ENCODE measurements around the gene TTC7B.
"Not testable (repeated sequence)": the region's sequence is repeated elsewhere in the genome, so short reads cannot be mapped to it uniquely, and the experiment has no call there.

TTC7B gene

DNA sequence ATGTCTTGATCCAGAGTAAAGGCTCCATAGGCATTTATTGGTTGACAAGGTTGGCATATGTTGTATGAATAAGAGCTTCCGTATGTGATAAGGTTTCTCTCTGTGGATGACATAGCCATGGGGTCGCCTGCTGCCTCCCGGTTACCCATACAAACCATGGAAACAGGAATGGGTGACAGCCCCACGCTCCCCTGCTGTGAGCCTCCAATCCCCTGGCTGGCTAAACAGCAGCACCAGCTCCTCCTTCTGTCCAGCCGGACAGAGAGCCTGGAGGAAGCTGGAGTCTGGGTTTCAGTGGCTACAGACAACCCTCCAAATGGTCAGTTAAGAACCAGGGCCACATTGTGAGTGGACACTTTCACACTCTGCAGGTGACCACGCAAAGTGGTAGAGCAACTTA, 288.3 kb downstream of the TTC7B start:
- no peak for DNase-seq (ENCODE audit: low spot score)

DNA sequence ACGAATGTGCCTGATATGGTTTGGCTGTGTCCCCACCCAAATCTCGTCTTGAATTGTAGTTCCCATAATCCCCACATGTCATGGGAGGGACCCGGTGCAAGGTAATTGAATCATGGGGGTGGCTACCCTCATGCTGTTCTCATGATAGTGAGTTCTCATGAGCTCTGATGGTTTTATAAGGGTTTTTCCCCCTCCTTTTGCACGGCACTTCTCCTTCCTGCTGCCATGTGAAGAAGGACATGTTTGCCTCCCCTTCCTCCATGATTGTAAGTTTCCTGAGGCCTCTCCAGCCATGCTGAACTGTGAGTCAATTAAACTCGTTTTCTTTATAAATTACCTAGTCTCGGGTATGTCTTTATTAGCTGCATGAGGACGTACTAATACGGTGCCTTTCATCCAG, 289.7 kb downstream of the TTC7B start:
- DNase-seq (ENCODE audit: low spot score): not testable (repeated sequence)

DNA sequence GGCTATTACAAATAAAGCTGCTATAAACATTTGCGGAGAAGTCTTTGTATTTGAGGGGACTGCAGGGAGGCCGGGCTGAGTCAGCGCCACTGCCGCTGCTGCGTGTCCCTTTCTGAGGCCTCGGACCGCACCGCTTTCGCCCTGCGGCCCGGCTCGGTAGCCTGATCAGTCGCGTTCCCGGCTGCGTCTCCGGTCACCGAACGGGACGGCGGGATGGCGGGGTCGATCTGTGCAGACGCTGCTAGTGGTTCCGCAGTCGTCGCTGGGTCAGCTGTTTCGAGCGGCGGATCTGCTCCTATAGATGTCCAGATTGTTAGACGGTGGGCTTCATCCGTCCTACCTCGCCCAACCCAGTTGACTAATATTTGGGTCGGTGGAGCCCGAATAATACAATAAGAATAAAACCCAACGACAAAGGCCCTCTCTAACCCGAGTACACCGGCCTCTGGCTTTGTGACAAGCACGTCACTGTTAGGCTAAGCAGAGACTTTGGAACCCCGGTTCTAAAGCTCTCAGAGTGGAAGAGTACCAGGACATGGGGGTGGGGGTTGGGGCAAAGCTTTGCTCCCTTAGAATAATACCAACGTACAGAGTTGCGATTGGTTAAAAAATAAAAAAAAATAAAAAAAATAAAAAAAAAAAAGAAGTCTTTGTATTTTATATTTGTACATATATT, 290.7 kb downstream of the TTC7B start:
- not testable (repeated sequence) for DNase-seq (ENCODE audit: low spot score)

DNA sequence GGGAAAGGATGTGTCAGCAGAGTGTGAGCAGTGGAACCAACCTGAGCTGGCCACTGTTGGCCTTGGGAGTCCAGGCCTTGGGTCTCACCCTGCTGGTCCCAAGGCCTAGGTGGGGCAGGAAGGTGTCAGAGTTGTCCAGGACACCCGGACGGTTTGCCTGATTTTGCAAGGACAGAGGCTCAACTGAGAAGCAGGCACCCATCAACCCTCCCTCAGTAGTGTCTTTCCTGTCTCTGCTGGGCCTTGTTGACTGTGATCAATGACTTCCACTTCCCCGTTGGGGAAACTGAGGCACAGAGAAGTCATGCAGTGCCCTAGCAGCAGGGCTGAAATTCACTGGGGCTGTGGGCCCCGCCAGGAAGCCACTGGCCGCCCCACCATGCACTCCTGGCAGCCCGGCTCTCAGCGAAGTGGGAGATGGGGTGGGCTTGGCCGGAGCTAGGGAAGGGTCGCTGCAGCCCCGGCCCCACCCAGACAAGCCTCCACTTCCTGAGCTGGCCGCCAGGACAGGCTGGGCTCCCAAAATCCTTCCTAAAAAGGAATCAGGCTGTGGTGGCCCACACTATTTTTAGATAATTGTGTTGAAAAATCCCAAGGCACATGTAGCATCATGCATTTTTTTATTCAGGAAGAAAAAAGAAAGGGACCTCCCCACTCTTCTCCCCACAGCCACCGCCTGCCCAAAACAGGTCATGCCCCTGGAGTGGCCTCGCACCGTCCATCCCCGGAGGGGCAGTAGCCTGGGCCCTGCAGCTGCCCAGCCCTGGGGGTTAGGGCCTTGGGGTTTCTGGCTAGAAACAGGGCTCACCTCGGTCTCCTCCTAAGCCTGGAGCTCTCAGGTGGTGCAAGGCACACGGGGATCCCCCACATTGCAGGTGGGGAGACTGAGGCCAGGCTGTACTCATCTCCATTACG, 292.0 kb downstream of the TTC7B start:
- DNase-seq (ENCODE audit: low spot score): no peak

DNA sequence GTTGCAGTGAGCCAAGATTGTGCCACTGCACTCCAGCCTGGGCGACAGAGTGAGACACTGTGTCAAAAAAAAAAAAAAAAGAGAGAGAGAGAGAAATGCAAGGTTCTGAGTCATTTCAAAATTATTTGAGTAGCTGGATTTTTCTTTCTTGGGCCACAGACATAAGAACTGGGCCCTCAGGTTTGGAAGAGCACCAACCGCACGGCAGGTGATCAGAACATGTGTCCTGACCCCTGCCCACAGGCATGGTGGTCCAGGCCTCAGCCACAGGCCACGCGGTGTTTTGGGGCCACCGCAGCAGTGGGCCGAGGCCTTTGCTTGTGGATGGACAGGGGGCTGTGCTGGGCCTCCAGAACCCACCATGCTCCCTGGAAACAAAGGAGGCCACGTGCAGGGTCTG, 292.7 kb downstream of the TTC7B start:
- no peak for DNase-seq (ENCODE audit: low spot score)

DNA sequence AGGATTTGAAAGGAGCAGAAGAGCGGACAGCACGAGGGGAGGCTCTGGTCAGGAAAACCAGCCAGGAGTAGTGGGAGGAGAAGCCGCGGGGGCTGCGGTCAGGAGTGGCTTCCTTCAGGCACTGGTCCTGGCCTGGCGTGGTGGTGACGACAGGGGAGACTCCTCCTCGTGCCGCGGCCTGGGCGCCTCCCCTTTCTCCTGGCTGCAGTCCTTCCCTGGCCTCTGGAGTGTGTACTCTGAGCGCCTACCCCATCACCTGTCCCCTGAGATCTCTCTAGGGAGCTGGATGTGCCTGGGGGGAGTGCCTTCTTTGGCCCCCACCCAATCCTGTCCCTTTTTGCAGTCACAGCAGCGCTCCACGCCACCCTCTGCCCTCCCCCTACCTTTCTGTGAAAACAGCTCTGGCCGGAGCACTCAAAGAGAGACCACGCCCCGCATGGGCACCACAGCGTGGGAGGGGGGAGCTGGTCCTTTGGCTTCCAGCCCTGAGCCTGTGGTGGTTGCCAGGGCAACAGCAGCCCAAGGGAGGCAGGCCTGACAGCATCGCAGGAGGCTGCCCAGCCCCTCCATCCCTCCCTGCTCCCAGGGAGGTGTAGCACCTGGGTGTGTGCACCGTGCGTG, 293.5 kb downstream of the TTC7B start:
- no peak for DNase-seq (ENCODE audit: low spot score)

DNA sequence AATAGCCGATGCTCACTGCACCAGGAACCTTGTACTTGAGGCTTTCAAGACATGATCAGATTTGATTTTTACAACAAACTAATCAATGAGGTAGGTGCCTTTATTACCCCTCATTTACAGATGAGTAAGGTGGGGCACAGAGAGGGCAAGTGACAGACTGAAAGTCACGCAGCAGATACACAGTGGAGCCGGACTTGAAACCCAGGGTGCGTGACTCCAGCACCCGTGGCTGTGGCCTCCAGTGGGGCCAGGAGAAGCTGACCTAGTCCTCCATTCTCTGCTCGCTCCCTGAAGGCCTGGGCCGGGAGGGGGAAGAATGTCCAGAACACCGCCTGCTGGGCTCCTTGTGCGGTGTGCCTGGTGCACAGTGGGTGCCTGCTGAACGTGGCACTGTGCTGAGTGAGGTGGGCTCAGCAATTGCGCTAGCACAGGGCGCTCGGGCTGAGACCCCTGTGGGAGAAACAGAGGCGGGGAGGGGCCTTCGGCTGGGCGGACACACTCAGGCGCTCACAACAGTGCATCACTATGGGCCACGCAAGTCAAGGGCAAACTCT, 294.2 kb downstream of the TTC7B start:
- no peak for DNase-seq (ENCODE audit: low spot score)

DNA sequence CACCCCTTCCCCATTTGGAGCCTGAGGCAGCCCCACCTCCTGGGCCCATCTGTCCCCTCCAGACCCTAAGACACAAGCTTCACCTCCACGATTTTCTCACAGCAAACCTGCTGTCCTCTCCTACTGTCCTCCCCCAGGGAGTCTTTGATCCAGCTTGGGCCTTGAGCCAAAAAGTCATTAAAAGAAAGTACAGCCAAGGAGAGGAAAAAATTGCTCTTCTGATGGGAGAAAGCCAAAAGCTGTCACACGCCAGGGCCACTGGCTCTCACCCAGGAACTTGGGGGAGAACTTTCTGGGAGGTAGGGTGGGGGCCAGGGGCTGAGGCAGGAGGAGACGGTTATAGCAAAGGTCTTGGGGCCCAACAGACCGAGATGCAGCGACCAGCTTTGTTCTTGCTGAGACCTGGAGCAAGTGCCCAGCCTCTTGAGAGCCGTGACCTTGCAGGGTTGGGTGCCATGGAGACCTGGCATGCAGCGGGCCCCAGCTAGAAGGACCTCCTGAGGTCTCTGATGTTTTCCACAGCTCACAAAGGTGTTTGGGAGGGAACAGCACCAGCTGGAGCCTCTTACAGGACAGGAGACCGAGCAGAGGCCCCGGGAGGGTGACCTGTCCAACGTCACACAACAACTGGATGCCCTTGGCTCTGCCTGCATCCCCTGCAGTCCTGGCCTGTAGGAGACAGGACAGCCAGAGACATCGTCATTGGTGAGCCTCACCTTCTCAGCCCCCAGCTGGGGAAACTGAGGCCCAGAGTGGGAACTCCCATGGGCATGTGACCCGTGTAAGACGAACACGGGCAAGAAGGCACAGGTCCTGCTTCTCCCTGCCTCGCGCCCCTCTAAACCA, 294.9 kb downstream of the TTC7B start:
- DNase-seq (ENCODE audit: low spot score): no peak

DNA sequence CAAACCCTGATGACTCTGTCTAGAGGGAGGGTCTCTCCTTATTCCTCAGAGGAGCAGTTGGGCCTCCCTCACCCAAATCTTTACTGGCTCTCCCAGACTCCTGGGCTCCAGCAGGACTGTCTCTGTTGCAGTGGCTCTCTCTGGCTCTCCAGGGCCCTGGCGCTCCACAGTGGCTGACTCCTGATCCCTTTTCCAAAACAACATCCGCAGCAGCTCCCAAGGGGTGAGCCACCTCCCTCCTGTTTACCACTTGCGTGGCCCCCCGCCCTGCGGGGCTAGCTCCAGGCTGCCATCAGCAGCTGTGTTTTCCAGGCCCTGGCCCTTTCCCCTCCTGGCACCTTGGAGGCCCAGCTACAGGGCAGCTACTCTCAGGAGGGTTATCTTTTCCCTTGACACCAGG, 295.9 kb downstream of the TTC7B start:
- DNase-seq (ENCODE audit: low spot score): no peak

DNA sequence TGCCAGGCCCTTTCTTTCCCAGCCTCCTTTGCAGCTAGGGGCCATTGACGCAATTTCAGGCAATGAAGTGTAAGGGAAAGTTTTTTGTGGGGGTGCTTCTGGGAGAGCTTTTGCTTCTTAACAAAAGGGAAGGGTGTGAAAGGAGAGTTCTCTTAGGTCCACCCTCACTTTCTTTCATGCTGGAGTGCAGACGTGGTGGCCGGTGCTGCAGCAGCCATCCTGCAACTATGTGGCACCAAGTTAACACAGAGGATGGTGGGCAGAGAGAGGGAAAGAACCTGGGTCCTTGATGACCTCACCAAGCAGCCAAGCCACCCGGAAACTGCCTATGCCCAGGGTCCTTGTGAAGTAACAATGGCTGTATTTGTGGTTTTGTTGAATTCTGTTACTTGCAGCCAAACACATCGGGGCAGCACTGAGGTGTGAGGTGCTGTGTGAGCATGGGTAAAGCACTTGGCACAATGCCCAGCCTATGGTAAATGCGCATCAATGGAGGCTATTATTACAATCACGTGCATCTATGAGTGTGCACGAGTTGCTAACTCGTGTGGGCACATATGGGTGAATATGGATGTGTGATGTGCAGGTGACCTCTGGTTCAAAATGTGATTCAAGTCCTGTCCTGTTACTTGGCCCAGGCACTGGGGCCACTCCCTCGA, 296.8 kb downstream of the TTC7B start:
- DNase-seq (ENCODE audit: low spot score): no peak

DNA sequence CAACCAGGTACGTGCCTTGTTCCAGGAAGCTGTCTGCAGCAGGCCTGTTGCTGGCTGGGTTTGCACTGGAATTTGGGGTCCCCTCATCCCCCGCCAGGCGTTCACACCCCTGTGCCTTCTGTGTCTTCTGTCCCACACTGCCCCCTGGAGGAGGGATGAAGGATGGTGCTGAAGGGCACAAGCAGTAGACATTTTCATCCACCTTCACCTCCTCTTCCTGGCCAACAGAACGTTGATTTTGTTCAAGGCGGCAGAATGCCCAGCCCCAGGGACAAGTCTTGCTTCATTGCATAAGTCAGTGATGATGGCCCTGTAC, 297.3 kb downstream of the TTC7B start:
- peak; percentile 65 for DNase-seq (ENCODE audit: low spot score)

DNA sequence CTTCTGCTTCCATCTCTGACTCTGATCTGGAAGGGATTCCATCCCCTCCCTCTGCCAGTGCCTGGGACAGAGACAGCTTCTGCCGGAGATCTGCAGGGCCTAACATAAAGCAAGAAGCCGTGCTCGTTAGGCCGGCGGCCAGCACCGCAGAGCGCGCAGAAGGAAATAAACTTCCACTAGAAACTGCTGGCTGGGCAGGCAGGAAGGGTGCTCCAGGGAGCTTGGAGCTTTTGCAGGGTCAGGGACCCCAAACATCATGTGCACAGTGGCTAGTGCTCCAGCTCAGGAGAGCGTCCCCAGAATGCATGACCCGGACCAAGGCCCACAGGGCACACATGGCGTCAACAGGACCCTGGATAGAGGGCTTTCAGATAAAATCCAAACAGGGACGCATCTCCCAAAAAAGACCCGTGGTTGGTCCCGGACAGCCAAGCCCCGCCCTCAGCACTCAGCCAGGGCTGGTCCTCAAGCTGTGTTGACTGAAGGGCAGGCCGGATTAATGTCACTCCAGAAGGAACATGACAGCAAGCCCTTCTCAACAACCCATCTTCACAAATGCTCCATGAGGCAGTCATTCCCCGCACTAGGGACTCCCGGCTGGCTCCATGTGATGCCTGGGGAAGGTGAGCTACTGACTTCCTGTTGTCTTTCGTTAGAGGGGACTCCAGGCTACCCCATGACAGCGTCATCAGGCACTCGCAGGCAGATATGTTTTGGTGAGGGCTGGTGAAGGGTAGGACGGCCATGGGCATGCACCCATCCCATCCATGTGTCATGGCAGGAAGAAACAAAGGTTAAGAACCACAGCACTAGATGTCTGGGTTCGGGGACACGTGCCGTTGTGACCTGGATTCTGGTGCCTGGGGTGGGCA, 297.9 kb downstream of the TTC7B start:
- DNase-seq (ENCODE audit: low spot score): no peak

DNA sequence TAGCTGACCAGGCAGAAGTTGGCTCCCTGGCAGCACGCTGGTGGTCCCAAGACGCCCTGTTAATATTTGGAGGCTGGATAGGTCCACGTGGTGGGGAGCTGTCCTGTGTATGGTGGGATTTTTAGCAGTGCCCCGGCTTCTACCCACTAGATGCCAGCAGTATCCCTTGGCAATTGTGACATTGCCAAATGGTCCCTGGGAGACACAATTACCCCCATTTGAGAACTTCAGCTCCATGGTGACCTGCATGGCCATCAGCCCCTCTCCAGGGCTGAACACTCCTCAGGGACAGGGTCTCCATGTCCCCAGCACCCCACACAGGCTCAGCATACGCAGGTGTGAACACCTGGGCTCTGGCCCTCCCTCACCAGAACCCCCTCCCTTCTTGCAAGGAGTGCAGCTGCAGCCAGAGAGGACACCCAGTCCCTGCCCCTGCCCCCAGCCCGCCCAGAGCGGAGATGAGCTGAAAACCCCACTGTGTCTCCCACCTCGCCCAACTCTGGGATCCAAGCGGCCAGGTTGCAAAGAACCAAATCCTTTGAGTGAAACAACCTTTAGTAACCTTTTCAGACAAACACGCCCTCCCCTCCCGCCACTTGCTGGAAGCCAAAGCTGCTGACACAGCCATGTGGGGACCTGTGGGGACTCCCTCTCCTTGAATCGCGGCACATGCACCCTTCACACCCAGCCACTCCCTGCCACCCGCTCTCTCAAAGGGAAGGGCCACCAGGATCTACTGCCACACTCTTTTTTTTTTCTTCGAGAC, 299.0 kb downstream of the TTC7B start:
- DNase-seq (ENCODE audit: low spot score): no peak

DNA sequence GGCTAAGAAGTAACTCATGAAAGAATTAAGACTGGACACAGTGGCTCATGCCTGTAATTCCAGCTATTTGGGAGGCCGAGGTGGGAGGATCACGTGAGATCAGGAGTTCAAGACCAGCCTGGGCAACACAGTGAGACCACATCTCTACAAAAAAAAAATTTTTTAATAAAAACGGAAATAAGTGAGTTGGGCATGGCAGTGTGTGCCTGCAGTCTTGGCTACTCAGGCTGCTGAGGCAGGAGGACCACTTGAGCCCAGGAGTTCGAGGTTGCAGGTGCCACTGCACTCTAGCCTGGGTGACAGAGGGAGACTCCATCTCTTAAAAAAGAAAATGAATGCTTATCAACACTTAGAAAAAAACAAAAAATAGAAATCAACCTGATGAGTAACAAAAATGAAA, 301.7 kb downstream of the TTC7B start:
- no peak for DNase-seq (ENCODE audit: low spot score)

DNA sequence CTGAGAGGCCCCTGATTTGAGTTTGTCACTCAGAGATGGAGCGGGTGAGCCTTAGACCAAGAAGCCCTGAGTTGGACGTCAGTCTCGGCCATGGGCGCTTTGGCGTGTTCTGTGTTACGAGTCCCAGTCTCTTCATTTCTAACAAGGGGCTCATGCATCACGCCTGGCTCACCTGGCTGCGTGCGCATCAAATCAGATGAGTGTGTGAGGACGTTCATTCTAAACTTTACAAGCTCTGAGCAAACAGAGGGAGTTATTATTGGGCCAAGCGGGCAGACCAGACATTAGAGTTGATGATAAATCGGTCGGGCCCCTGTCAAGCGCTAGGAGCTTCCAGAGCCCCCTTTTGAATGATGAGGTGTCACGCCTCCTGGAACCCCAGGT, 302.2 kb downstream of the TTC7B start:
- no peak for DNase-seq (ENCODE audit: low spot score)

DNA sequence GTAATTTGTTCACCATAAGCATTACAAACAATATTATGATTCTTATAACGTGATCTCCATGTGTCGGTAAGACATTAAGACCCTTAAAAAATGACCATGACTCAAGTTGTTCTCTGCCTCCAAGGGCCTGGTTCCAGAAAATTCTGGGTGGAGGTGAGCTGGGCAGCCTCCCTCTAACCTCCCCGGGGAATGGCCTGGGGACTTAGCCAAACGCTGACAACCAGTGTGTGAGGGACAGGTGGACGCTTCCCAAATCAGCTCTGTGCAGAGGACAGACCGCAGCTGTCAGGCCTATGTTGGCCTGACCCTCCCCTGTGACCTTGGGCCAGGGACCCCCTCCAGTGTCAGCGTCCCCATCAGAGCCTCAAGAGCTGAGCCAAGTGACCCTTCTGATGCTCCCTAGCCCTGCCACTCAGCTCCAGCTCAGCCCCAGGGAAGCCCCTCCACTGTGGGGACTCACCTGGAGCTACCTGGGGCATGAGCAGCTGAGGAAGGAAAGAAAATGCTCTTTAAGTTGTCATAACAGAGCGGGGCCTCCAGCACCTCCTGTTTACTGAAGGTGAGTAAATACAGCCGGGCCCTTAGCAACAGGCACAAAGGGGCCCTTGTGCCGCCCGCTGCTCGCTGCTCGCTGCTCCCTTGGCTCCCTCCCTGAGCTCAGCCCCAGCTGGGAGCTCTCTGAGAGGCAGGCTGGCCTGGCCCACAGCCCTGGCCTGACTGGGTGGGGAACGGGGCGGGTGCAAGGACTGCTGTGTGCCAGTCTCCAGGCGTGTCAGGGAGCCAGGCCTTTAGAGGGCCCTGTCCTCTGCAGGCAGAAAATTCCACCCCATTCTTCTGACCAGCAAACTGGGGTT, 302.8 kb downstream of the TTC7B start:
- no peak for DNase-seq (ENCODE audit: low spot score)

DNA sequence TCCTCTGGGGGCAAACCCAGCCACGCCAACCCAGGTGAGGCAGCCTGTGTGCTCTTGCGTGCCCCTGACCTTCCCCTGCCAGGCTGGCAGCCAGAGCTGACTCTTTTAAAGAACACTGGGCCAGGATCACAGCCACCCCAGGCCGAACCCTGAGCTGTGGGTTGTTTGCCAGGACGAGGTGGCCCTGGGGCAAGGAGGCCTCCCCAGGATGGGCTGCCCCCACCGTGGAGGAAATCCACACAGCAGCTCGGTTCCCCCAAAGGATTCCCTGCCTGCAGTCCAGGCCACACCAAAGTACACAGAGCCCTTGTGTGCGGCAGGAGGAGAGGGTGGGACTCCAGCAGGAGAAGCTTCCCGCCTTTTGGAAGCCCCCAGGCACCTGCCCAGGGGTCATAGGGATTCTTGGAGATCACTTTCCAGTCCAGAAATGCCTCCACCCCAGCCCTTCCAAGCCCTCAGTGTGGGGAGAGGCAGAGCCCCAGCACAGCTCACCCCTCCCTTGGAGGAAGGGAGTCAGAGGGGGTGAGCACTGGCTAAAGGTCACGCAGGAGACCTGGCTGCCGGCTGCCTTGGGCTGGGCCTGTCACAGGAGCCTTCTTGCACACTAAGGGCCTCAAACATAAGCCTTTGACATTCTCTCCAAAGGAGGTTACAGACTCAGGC, 303.8 kb downstream of the TTC7B start:
- no peak for DNase-seq (ENCODE audit: low spot score)

DNA sequence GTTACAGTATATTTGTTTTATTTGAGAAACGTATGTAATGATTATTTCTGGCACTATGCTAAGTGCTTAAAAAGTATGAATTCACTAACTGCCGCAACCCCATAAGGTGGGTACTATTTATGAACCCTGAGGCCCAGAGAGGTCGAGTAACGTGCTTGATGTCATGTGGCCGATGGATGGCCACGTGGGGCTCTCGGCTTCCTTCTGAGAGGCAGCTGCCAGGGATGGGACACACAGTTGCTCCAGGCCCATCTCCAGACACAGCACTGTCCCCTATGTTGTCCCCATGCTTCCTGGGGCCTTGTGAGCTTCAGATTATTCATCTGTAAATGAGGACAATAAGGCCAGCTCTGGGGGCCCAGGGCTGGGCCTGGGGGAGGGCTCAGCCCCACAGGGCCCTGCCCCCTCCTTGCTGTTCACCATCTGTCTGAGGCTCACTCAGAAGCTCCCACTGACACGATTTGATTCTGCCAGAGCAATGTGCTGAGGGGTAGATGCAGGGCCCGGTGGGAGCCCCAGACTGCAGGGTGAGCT, 304.4 kb downstream of the TTC7B start:
- no peak for DNase-seq (ENCODE audit: low spot score)
